Heart left ventricle (tissue), 13 donors: ENCODE measurements around the gene PRR7.

Source experiments
- POLR2A ChIP-seq, 2 donors: fragments of 450-650 bp; IDR thresholded peaks; one replicate each; pipeline ENCODE4 v1.6.1; 2017; ENCODE audit warnings: antibody characterized with exemption in 2 of 2, mild to moderate bottlenecking in 2 of 2, moderate library complexity in 2 of 2
- TF ChIP-seq, protein P1 (sequence below), 12 donors: fragments of 200-600 bp; sonication (generic) in 4 of 12; IDR thresholded peaks; one replicate each; pipeline versions ENCODE4 v1.5.0 to v1.8.0; 2018 to 2022; ENCODE audit warnings: antibody characterized with exemption in 12 of 12, mild to moderate bottlenecking in 5 of 12
- donor health status: ischemic (EF 13 %, LVEDD 7.1; RV severe dilation, severe dysfunction).
- donor health status: DM: no; HTN: yes; CAD: no.
- donor health status: DM: no; HTN: no; CAD: no.
- donor health status: ischemic (EF 25% LVEDD 6.9; RV normal size, moderate dysfunction).
- donor health status: ischemic (EF 25% LVEDD 5.7; RV mildly dilated, moderate dysfunction).
- donor health status: ischemic (EF 35%, LVEDD 5.7; RV mildly dilated, moderate dysfunction).
- donor health status: nonischemic (EF 11% LVEDD 7.7; RV severe dilation, severe dysfunction).
- donor health status: DM: yes; HTN: yes; CAD: no.
- donor health status: PGD.
- donor health status: ischemic (EF 29% LVEDD 5.4; RV normal size, mild dysfunction).
- donor health status: nonischemic (EF 23%, LVEDD 6.1; RV moderate dilation, normal function).

DNA sequence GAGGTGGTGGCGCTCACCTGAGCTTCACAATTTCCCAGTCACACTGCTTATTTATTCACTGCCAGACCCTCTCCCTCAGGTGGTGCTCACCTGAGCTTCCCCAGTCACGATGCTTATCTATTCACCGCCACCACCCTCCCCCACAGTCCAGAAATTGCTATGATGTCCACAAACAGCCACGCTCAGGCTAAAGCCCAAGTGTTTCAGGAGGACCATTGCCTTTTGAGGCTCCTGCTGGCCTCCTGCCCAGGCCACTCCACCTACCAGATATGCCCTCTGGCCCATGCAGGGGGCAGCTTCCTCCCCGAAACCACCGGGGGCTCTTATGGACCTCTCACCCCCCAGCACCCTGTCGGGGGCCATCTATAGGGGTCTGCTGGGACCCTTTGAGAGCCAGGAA lies 46.2 kb downstream of the PRR7 start:
- TF ChIP-seq POLR2A (IDR thresholded peaks at IDR 0.05), result no peak
- TF ChIP-seq, protein P1, sequence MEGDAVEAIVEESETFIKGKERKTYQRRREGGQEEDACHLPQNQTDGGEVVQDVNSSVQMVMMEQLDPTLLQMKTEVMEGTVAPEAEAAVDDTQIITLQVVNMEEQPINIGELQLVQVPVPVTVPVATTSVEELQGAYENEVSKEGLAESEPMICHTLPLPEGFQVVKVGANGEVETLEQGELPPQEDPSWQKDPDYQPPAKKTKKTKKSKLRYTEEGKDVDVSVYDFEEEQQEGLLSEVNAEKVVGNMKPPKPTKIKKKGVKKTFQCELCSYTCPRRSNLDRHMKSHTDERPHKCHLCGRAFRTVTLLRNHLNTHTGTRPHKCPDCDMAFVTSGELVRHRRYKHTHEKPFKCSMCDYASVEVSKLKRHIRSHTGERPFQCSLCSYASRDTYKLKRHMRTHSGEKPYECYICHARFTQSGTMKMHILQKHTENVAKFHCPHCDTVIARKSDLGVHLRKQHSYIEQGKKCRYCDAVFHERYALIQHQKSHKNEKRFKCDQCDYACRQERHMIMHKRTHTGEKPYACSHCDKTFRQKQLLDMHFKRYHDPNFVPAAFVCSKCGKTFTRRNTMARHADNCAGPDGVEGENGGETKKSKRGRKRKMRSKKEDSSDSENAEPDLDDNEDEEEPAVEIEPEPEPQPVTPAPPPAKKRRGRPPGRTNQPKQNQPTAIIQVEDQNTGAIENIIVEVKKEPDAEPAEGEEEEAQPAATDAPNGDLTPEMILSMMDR (IDR thresholded peaks at IDR 0.05), result no peak
